ENCODE measurements around the gene SLC7A9.
"Not testable (repeated sequence)": the region's sequence is repeated elsewhere in the genome, so short reads cannot be mapped to it uniquely, and the experiment has no call there.

The SLC7A9 gene

DNA sequence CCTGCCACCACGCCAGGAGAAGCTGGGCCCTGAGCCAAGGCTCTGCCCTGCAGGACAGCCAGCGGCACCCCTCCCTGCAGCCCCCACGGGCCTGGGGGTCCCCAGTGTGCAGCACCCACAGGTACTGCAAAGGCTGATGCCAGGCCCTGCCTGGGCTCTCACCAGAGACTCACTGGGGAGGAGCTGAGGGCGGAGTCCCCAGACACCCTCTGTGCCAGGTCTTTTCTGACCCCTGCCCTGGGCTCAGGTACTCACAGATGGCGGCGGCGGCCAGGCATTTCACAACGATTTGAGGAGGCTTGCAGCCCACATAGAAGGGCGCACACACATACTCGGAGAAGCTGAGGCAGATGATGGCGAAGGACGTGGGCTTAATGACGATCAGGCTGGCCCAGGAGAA is 5.7 kb downstream of the SLC7A9 start:
- no peak for DNase-seq (ENCODE audit: low spot score)

DNA sequence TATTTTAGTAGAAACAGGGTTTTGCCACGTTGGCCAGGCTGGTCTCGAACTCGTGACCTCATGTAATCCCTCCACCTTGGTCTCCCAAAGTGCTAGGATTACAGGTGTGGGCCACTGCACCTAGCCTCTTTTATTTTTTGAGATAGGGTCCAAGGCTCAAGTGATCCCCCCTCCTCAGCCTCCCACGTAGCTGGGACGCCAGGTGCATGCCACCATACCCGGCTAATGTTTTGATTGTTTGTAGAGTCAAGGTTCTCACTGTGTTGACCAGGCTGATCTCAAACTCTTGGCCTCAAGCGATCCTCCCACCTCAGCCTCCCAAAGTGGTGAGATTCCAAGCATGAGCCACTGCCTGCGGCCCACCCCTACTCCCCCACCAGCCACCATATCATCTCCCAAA is 6.3 kb downstream of the SLC7A9 start:
- no peak for DNase-seq (ENCODE audit: low spot score)

DNA sequence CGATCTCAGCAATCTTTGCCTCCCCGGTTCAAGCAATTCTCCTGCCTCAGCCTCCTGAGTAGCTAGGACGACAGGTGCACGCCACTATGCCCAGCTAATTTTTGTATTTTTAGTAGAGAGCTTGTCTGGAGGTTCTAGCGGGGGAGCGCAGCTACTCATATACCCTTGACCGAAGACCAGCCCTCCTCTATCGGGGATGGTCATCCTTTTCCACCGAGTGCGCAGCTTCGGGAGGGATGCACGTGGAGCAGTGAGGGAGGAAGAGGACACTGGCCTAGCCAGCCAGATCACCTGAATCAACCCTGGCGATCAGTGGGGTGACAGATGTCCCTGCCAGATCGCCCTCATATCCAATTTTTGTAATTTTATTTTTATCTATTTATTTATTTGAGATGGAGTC is 6.8 kb downstream of the SLC7A9 start:
- DNase-seq (ENCODE audit: low spot score), result no peak

DNA sequence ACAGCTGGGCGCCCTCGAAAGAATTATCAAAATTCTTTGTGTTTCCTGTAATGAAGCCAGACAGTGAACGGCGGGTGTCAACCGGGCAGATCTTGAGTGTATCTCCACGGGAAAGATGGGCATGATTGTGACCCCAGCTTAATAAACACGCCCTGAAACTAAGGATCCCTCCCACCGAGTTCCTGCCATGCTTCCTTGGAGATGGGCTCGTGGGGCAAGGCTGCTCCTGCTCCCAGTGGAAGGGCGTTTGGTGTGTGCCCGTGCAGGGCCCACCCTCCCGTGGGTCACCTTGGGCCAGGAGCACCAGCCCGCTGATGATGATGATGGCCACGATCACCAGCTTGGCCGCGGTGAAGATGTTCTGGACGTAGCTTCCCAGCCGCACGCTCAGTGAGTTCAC is 7.4 kb downstream of the SLC7A9 start:
- no peak for DNase-seq (ENCODE audit: low spot score)

DNA sequence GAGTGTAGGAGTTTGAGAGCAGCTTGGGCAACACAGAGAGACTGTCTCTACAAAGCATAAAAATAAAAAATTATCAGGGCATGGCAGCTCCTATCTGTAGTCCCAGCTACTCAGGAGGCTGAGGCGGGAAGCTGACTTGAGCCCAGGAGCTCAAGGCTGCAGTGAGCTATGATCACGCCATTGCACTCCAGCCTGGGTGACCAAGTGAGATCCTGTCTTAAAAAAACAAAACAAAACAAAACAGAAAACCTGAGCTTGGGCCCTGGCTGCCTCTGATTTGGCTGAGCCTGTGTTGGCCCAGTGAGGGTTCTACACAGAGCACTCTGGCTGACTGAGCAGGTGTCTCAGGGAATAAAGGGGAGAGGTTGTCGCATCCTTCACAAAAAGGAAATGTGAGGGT is 8.0 kb downstream of the SLC7A9 start:
- no peak for DNase-seq (ENCODE audit: low spot score)

DNA sequence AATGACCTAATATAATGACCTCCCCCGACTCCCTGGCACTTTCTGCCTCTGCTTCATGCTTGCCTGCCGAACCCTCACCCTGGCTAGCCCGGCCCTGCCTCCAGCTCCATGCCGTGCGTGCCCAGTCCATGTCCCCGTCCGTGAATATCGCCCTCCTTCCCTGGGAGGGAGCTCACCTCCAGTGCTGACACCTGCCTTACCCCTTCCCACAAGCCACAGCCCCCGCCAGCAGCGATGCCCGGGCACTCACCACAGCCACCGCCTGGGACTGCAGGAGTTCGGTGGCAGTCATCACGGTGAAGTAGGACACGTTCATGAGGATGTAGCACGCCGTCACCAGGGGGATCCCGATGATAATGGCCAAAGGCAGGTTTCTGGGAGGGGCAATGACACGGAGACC is 10.0 kb downstream of the SLC7A9 start:
- DNase-seq (ENCODE audit: low spot score), result no peak

DNA sequence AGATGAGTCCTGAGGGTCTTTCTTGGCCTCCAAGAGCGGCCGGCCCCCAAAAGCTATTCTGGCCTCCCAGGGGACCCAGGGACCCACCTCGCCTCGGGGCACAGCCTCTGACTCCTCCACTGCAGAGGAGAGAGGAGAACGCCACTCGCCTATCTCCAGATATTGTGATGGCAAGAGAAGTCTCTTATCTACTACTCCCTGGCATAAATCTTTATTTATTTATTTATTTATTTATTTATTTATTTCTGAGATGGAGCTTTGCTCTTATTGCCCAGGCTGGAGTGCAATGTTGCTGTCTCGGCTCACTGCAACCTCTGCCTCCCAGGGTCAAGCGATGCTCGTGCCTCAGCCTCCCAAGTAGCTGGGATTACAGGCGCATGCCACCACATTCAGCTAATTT is 11.0 kb downstream of the SLC7A9 start:
- no peak for DNase-seq (ENCODE audit: low spot score)

DNA sequence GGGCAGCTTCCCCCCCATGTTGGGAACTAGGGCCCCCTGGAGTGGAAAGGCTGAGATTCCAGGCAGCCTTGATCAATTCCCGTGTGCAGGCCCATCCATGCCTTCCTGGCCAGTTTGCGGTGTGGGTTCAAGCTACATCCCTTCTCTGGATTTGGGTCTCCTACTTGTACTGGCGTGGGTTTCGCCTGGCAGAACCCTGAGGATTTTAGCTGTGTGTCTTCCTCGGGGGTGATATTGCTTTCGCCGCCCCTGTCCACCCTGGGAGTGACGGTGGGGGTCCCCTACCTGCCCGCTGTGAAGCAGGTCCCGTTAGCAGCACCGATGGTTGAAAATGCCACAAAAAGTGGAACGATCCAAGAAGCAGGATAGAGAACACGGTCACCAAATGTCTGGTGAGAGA is 11.4 kb downstream of the SLC7A9 start:
- DNase-seq (ENCODE audit: low spot score), result no peak

DNA sequence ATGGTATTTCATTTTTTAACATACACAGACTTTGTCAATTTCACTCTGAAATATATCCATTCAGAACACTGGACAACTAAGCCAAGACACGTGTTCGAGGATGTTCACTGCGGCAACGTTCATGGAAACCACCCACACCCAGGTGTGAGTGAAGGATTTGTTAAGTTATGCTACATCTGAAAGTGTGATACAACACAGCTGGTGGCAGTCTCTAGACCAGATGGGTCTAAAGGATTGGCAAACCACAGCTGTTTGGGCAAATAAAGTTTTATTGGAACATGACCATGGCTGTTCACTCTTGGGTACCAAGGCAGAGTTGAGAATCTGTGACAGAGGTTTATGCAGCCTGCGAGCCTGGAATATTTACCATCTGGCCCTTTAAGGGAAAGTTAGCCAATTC is 12.0 kb downstream of the SLC7A9 start:
- no peak for DNase-seq (ENCODE audit: low spot score)

DNA sequence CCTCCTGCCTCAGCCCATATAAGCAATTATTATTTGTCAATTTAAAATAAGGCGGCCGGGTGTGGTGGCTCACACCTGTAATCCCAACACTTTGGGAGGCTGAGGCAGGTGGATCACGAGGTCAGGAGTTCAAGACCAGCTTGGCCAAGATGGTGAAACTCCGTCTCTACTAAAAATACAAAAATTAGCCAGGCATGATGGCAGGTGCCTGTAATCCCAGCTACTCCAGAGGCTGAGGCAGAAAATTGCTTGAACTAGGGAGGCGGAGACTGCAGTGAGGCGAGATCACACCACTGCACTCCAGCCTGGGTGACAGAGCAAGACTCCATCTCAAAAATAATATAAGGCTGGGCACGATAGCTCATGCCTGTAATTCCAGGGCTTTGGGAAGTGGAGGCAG is 12.7 kb downstream of the SLC7A9 start:
- DNase-seq (ENCODE audit: low spot score), result not testable (repeated sequence)

DNA sequence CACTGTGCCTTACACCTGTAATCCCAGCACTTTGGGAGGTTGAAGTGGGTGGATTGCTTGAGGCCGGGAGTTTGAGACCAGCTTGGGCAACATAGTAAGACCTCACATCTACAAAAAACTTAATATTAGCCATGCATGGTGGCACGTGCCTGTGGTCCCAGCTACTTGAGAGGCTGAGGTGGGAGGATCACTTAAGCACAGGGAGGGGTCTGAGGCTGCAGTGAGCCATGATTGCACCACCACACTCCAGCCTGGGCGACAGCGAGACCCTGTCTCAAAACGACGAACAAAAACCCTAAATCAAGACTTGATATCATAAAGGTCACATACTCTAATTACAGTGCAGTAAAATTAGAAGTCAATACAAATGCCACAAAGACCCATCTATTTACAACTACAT is 17.4 kb downstream of the SLC7A9 start:
- DNase-seq (ENCODE audit: low spot score), result no peak

DNA sequence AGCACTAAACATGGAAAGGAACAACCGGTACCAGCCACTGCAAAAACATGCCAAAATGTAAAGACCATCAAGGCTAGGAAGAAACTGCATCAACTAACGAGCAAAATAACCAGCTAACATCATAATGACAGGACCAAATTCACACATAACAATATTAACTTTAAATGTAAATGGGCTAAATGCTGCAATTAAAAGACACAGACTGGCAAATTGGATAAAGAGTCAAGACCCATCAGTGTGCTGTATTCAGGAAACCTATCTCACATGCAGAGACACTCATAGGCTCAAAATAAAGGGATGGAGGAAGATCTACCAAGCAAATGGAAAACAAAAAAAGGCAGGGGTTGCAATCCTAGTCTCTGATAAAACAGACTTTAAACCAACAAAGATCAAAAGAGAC is 21.5 kb downstream of the SLC7A9 start:
- not testable (repeated sequence) for DNase-seq (ENCODE audit: low spot score)

DNA sequence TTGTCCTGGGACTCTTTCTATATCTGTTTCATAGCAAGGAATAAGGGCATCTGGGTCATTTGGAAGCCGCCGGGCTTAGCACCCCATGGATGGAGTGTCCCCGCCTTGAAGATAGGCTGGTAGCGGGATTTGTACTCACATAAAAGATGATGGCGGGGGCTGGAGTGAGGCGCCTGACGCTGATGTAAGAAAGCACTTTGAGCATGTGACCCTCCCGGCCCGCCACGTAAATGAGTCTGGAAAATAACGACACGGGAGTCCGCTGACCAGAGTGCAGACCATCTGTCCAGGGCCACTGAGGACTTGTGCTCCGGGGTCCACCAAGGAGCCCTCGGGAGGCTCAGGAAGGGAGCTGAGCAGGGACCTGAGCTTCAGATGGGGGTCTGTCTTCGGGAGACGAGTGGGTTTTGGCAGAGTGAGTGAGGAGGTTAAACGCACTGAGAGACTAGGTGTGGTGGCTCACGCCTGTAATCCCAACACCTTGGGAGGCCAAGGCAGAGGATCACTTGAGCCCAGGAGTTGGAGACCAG is 25.8 kb downstream of the SLC7A9 start:
- DNase-seq (ENCODE audit: low spot score), result no peak

DNA sequence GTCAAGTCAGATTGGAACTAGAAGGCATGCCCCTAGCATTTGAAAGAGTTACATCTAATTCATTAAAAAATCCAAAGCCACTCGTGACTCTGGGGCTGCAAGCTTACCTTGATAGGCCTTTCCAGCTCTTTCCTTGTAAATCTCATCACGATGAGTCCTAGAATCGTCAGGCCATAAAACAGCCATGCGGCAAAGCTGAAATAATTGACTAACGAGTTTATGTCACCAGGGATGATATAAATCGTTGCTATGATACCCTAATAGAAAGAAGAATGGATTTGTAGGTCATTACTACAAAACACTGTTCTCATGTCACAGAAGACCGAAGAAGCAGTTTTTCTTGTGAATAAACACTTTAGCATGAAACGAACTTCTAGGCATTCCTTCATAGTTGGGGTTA is 27.5 kb downstream of the SLC7A9 start:
- no peak for DNase-seq (ENCODE audit: low spot score)

DNA sequence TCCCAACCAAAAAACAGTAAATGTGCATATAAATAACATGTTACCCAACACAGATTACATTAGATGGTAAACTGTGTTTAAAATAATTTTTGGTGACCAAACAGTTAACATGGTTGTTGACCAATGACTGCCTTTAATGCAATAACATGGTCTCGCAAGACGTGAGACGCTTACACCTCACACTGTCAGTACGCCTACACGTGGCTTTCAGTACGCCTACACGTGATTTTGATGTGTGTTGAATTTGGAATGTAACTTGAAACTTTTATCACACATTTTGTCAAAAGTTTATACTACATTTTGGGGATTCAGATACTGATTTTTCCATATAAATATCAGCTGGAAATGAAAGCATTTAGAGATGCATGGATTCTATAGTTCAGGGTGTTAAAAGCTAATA is 32.0 kb downstream of the SLC7A9 start:
- no peak for DNase-seq (ENCODE audit: low spot score)

DNA sequence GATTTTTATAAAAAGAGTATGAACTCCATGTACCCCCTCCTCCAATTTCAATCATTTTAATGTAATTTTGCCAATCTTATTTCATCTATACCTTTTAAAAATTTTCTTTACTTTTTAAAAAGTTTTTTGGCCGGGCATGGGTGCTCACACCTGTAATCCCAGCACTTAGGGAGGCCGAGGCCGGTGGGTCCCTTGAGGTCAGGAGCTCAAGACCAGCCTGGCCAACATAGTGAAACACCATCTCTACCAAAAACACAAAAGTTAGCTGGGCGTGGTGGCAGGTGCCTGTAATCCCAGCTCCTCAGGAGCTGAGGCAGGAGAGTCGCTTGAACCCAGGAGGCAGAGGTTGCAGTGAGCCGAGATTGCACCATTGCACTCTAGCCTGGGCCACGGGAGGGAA is 36.2 kb downstream of the SLC7A9 start:
- not testable (repeated sequence) for DNase-seq (ENCODE audit: low spot score)

DNA sequence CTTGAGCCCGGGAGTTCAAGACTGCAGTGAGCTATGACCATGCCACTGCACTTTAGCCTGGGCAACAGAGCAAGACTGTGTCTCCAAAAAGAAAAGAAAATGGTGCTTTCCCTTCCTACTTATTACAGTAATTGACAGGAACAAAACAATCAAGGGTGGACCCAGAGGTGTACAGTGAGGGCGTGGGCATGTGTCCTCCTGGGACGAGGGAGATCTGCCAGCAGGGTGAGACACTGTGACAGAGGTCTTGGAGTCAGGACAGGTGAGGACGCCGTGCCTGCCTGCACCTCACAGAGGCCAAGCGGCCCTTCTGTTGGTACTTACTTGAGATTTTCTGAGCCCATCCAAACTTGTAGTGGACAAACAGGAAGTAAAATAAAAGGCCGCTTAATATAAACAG is 36.7 kb downstream of the SLC7A9 start:
- DNase-seq (ENCODE audit: low spot score), result not testable (repeated sequence)

DNA sequence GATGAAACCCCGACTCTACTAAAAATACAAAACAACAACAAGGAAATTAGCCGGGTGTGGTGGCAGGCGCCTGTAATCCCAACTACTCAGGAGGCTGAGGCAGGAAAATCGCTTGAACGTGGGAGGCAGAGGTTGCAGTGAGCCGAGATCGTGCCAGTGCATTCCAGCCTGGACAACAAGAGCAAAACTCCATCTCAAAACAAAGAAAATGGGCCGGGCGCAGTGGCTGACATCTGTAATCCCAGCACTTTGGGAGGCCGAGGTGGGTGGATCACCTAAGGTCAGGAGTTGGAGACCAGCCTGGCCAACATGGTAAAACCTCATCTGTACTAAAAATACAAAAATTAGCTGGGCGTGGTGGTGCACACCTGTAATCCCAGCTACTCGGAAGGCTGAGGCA is 37.5 kb downstream of the SLC7A9 start:
- not testable (repeated sequence) for DNase-seq (ENCODE audit: low spot score)

DNA sequence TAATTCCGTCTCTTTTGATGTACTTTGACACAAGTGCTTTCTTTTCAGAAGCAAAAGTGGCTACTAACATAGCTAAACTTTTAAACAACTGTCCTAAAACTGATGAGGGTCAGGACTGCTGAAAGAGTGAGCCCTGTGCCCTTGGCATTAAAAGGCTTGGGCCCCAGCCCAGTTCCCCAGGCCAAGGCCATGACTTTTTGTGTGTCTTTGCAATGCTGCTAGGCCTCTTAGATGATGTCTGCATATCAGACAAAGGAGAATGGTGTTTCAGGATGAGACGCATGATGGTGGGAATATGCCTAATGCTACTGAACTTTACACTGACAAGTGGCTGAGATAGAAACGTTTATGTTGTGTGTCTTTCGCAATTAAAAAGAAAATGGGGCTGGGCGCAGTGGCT is 38.0 kb downstream of the SLC7A9 start:
- DNase-seq (ENCODE audit: low spot score), result no peak

DNA sequence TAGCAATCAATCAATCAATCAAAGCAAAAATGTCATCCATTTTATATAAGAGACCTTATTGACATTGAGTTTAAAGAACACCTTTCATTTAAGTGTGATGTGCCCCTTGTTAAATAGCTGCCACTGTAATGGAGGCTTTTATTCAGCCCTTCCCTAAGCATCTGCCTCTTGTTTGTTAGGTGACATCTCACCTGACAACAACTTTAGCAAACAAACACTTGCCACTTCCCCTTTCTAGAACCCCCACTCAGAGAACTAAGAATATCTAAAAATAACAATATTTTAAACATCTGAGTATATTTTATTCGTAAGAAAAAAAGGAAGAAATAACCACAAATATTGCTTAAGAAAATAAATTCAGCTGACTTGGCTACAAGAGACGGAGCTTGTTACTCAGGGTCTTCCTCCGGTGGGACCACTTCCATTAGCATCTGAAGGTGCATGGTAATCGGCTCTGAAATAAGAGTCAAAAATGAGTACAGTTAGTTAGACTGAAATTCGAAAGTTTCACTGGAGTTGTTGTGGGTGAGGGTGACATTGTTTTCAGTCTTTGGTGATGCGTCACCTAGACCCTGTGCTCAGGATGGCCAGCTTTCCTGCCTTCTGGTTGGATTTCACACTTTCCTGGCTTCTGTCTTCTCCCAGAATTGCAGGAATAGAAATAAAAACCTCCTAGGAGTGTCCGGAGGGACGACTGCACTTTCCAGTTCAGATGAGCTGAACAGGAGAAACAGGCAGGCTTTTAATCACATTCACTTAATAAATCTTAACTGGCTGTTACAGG is 39.1 kb downstream of the SLC7A9 start:
- DNase-seq (ENCODE audit: low spot score), result no peak

DNA sequence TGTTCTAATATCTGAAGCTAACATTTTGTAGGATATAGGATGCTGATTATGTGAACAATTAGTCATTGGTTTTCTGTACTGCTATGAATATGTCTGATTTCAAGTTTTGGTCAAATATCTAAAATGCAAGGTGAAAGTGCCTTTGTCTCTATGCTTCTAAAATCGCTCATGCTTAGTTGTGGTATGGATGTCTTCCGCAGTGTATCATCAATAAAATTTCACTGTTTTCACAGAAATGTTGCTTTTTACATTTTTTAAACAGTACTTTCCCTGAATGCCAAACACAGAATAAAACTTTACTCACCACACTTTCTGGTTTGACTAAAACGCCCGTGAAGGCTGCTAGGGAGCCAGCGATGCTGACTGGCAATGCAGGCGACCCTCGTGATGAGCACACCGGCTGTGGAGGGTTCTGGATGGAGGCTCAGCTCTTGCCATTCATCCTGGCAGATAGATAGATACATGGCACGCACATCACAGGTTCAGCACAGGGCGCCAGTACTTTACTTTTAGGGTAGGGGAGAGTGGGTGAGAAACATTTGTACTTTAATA is 40.1 kb downstream of the SLC7A9 start:
- DNase-seq (ENCODE audit: low spot score), result no peak

DNA sequence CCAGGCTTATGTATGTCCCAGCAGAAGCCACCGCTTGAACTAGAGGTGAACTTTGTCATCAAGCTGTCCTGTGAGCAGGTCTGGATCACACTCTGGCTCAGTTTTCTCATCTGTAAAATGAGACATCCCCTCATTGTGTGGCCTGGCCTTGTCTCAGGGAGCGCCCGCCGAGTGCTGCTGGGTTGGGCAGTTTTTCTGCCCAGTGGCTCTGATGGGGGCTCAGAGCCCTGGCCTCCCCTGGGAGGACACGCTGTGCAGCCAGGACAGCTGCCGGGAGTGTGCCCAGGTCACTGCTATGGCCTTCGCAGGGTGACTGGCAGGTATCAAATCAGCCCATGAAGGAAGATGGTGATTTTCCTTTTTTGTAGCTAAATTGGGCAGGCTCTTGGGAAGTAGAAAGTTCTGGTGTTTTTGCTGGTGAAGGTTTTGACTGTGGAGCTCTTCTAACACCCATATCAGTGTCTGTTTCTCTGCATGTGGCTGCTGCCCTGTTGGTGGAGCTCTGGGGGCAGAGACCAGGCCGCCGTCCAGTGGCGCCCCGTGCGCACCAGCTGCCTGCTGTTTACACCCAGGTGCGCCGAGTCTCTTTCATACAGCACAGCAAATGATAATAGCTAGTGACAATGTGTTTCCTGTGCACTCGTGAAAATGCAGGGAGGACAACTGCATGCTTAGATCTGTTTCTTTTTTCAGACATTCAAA is 40.8 kb downstream of the SLC7A9 start:
- DNase-seq (ENCODE audit: low spot score), result no peak

DNA sequence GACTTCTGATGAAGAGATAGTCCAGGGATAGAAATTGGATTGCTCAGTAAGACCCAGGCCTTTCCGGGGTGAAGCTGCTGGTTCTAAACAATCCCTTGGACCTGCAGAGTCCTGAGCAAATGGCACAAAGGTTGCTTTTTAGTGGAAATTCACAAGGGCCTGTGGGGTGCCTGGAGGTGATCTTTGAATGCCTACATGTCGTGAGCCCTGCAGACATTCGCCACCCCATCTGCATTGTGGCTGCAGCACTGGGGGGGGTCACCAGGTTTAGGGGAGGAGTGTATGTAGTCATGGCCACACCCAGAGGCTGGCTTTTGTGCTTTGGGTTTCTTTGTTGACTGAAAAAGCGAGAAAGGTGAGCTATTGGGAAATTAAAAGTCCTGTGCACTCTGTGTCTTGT is 41.4 kb downstream of the SLC7A9 start:
- no peak for DNase-seq (ENCODE audit: low spot score)
